Vagina (tissue), 2 donors: ENCODE data around the gene EGLN2. TPM values are rescaled to one million over a fixed set of nuclear protein-coding genes. Genes with fewer than 3 reads are reported as not detected.
"Not testable (repeated sequence)": the region's sequence is repeated elsewhere in the genome, so short reads cannot be mapped to it uniquely, and the experiment has no call there.

Experiments
- DNase-seq, 2 donors: peaks; one replicate each; pipeline ENCODE4 v3.0.0-alpha.2; 2017; ENCODE audit errors: extremely low spot score in 2 of 2
- H3K27ac ChIP-seq: fragments of 200-600 bp; sonication (generic); one replicate; pipeline ENCODE4 v1.5.1; 2019
- H3K27me3 ChIP-seq: fragments of 200-600 bp; sonication (generic); one replicate; pipeline ENCODE4 v1.5.1; 2019
- H3K36me3 ChIP-seq, 2 donors: fragments of 200-600 bp; sonication (generic); one replicate each; pipeline ENCODE4 v1.5.1; 2017 to 2019
- H3K4me1 ChIP-seq: fragments of 200-600 bp; sonication (generic); one replicate; pipeline ENCODE4 v1.5.1; 2019
- H3K4me3 ChIP-seq, 2 donors: fragments of 200-600 bp; sonication (generic); 1 replicate in 1 of 2; 2 replicates in 1 of 2; pipeline ENCODE4 v1.5.1; 2016 to 2019
- H3K9me3 ChIP-seq: fragments of 200-600 bp; sonication (generic); one replicate; pipeline ENCODE4 v1.5.1; 2019
- CTCF ChIP-seq, 3 experiments: fragments of 450-650 bp in 2 of 3; fragments of 200-600 bp in 1 of 3; sonication (generic) in 1 of 3; IDR thresholded peaks; one replicate each; pipeline ENCODE4 v1.5.1; 2017 to 2019; ENCODE audit warnings: antibody characterized with exemption in 3 of 3, mild to moderate bottlenecking in 2 of 3, moderate library complexity in 2 of 3
- POLR2A ChIP-seq, 2 donors: fragments of 450-650 bp; IDR thresholded peaks; one replicate each; pipeline ENCODE4 v1.6.1; 2017; ENCODE audit warnings: antibody characterized with exemption in 2 of 2, mild to moderate bottlenecking in 2 of 2, moderate library complexity in 2 of 2
- POLR2AphosphoS5 ChIP-seq, 2 donors: sonication (generic); formaldehyde crosslinking; IDR thresholded peaks; one replicate each; pipeline ENCODE4 v1.9.0; 2017; ENCODE audit warnings: antibody characterized with exemption in 2 of 2, mild to moderate bottlenecking in 2 of 2, low read depth in 1 of 2; ENCODE audit not compliant: insufficient read depth in 1 of 2
- intact Hi-C: fragments of 100-400 bp; cut with DNase I; formaldehyde crosslinking; loops from one replicate; pipeline ENCODE4 v1.15.1; 2023
- total RNA-seq: library from RNA; depleted of rRNA; stranded (reverse); fragments of >200 nt; gene quantifications from one replicate; pipeline ENCODE4 v1.2.3, GENCODE V29; 2016

EGLN2 gene
- total RNA-seq, 1 donor from 2014 or later, result 76.9 TPM

- H3K4me1 ChIP-seq, result peaks cover 15% of the 10 kb centered on the region
- H3K27ac ChIP-seq, result no peak overlapping the region
- H3K27me3 ChIP-seq, result no peaks in the 10 kb centered on the region
- intact Hi-C loops, result no loop called here
- TF ChIP-seq POLR2A (IDR thresholded peaks at IDR 0.05), result no peak
- TF ChIP-seq CTCF (IDR thresholded peaks at IDR 0.05), result no peak
- TF ChIP-seq POLR2AphosphoS5 (IDR thresholded peaks at IDR 0.05; ENCODE audit: insufficient read depth in 1 of 2, low read depth in 1 of 2), result no peak
- H3K36me3 ChIP-seq, result peaks cover 0 to 3% of the 10 kb centered on the region in 2 donors
- no peak overlapping the region for H3K4me3 ChIP-seq
- no peak for DNase-seq
- no peaks in the 10 kb centered on the region for H3K9me3 ChIP-seq
These were observed 18.4 kb upstream of the EGLN2 start for GRCh38 chr19:40780582-40780981.

GRCh38 chr19:40781140-40781539 lies 17.9 kb upstream of the EGLN2 start:
- no peak overlapping the region for H3K4me3 ChIP-seq
- peaks cover 0 to 3% of the 10 kb centered on the region in 2 donors for H3K36me3 ChIP-seq
- intact Hi-C loops, result no loop called here
- no peak for TF ChIP-seq POLR2A (IDR thresholded peaks at IDR 0.05)
- TF ChIP-seq POLR2AphosphoS5 (IDR thresholded peaks at IDR 0.05; ENCODE audit: insufficient read depth in 1 of 2, low read depth in 1 of 2), result no peak
- no peak for TF ChIP-seq CTCF (IDR thresholded peaks at IDR 0.05)
- peaks cover 15% of the 10 kb centered on the region for H3K4me1 ChIP-seq
- H3K27me3 ChIP-seq, result no peaks in the 10 kb centered on the region
- no peaks in the 10 kb centered on the region for H3K9me3 ChIP-seq
- H3K27ac ChIP-seq, result no peak overlapping the region
- DNase-seq, result no peak

- H3K4me3 ChIP-seq, result no peak overlapping the region
- H3K36me3 ChIP-seq, result peaks cover 0 to 6% of the 10 kb centered on the region in 2 donors
- TF ChIP-seq POLR2A (IDR thresholded peaks at IDR 0.05) (no peak), CTCF (IDR thresholded peaks at IDR 0.05) (no peak), POLR2AphosphoS5 (IDR thresholded peaks at IDR 0.05; ENCODE audit: insufficient read depth in 1 of 2, low read depth in 1 of 2) (no peak)
- intact Hi-C loops, result no loop called here
- H3K4me1 ChIP-seq, result peaks cover 5% of the 10 kb centered on the region
- no peak overlapping the region for H3K27ac ChIP-seq
- H3K9me3 ChIP-seq, result no peaks in the 10 kb centered on the region
- no peaks in the 10 kb centered on the region for H3K27me3 ChIP-seq
- no peak for DNase-seq
These were observed 15.3 kb upstream of the EGLN2 start for GRCh38 chr19:40783711-40784110.

GRCh38 chr19:40784146-40784545 lies 14.8 kb upstream of the EGLN2 start:
- H3K27ac ChIP-seq, DNase-seq, H3K9me3 ChIP-seq, intact Hi-C loops, H3K4me3 ChIP-seq, H3K4me1 ChIP-seq, H3K27me3 ChIP-seq, H3K36me3 ChIP-seq: not testable (repeated sequence)

GRCh38 chr19:40785526-40785925 lies 13.5 kb upstream of the EGLN2 start:
- intact Hi-C loops, result no loop called here
- no peak for TF ChIP-seq POLR2AphosphoS5 (IDR thresholded peaks at IDR 0.05; ENCODE audit: insufficient read depth in 1 of 2, low read depth in 1 of 2)
- TF ChIP-seq CTCF (IDR thresholded peaks at IDR 0.05), result no peak
- TF ChIP-seq POLR2A (IDR thresholded peaks at IDR 0.05), result no peak
- H3K4me1 ChIP-seq, result no peaks in the 10 kb centered on the region
- H3K27me3 ChIP-seq, result no peaks in the 10 kb centered on the region
- H3K27ac ChIP-seq, result no peak overlapping the region
- H3K9me3 ChIP-seq, result no peaks in the 10 kb centered on the region
- no peak for DNase-seq
- H3K36me3 ChIP-seq, result peaks cover 0 to 6% of the 10 kb centered on the region in 2 donors
- H3K4me3 ChIP-seq, result no peak overlapping the region
